GM18508 (cell line): ENCODE data around the gene CRABP2.

Experiments used
- ATAC-seq: cut with Tn5 transposase; IDR thresholded peaks from one replicate; pipeline ENCODE4 v1.9.1; 2021; ENCODE audit warnings: moderate number of reproducible peaks; ENCODE audit not compliant: insufficient read depth, unreplicated experiment

Gene CRABP2

GRCh38 chr1:156659988-156660751, 45.2 kb downstream of the CRABP2 start:
- ATAC-seq, result no peak

GRCh38 chr1:156659661-156659987, 45.8 kb downstream of the CRABP2 start:
- ATAC-seq, result no peak

GRCh38 chr1:156658945-156659574, 46.3 kb downstream of the CRABP2 start:
- no peak for ATAC-seq

GRCh38 chr1:156658496-156658895, 46.9 kb downstream of the CRABP2 start:
- no peak for ATAC-seq

GRCh38 chr1:156657741-156658319, 47.6 kb downstream of the CRABP2 start:
- ATAC-seq, result no peak

- ATAC-seq, result no peak
Measured at GRCh38 chr1:156656806-156657740, 48.3 kb downstream of the CRABP2 start.

- ATAC-seq, result no peak
Measured at GRCh38 chr1:156655904-156656516, 49.4 kb downstream of the CRABP2 start.

- ATAC-seq, result no peak
Measured at GRCh38 chr1:156655151-156655903, 50.1 kb downstream of the CRABP2 start.

- ATAC-seq, result no peak
Measured at GRCh38 chr1:156654700-156655099, 50.7 kb downstream of the CRABP2 start.

- ATAC-seq, result no peak
Measured at GRCh38 chr1:156652992-156653355, 52.4 kb downstream of the CRABP2 start.

- no peak for ATAC-seq
Measured at GRCh38 chr1:156652131-156652991, 53.0 kb downstream of the CRABP2 start.
